Fibroblast of lung (primary cell): Measurements from ENCODE around the gene CYTH4.

ENCODE experiments used
- CTCF ChIP-seq, 2 donors: IDR thresholded peaks in 1 of 2; conservative IDR thresholded peaks in 1 of 2; 1 replicate in 1 of 2; 2 replicates in 1 of 2; pipeline ENCODE4 v1.5.1; 2011 to 2012; ENCODE audit warnings: low read length in 2 of 2, control low read depth in 1 of 2, inconsistent platforms in 1 of 2, low read depth in 1 of 2, mild to moderate bottlenecking in 1 of 2
- EZH2 ChIP-seq: IDR thresholded peaks from 2 replicates; pipeline ENCODE4 v1.5.1; 2012; ENCODE audit warnings: low read length, control low read depth, mild to moderate bottlenecking; ENCODE audit errors: missing control alignments

GRCh38 chr22:37328017-37328416 is 45.7 kb downstream of the CYTH4 start:
- TF ChIP-seq CTCF (conservative IDR thresholded peaks at IDR 0.05 in 1 of 2, IDR thresholded peaks at IDR 0.05 in 1 of 2; ENCODE audit: low read depth in 1 of 2, low read length in 2 of 2) (no peak), EZH2 (no peak)
